SIG-M5 treated with dmso at 0.1 percent for 504 hours (cell line): Measurements from ENCODE around the gene MLH3.

ENCODE experiments used
- DNase-seq: peaks from one replicate; lab custom pipeline; 2025; ENCODE audit not compliant: unreplicated experiment; lab: John Stamatoyannopoulos, UW

MLH3 gene

DNA sequence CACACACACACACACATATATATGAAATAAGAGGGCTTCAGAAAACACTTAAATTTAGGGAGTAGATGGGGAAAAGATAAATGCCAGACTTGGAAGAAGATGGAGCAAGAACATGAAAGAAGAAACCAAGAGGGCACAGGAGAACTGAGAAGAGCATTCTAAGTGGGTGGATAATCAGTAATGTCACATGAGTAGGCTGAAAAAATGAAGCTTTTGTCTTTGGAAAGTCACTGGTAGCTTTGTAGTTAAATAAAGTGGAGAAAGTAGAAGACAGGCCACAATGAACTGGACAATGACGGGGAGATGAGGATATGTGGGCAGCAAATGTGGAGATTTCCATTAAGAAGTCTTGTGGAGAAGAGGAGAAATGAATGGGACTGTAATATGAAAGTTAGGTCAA is 15.9 kb upstream of the MLH3 start:
- no peak for DNase-seq

DNA sequence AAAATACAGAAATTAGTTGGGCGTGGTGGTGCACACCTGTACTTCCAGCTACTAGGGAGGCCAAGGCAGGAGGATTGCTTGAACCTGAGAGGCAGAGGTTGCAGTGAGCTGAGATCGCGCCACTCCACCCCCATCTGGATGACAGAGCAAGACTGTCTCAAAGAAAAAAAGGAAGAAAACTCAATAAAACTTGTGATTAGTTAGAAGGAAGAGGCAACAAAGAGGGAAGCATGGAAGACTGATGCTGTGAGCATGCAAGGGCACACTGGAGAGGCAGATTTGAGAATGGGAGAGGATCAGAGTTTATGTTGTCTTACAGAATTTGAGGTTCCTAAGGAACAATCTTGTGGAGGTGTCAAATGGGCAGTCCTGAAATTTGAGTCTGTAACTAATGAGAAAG is 15.4 kb upstream of the MLH3 start:
- DNase-seq: no peak

DNA sequence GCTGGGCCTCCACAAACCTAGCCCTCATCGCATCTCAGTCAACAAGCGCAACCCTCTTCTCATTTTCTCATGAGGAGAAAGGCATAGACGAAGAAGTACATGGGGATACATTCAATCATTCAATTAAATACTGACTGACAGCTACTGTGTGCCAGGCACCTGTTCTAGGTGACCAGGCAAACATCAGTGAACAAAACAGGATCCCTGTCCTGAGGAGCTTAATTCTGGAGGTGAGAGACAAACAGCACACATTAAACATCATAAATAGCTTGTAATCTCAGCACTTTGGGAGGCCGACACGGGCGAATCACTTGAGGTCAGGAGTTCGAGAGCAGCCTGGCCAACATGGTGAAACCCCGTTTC is 12.9 kb upstream of the MLH3 start:
- no peak for DNase-seq

DNA sequence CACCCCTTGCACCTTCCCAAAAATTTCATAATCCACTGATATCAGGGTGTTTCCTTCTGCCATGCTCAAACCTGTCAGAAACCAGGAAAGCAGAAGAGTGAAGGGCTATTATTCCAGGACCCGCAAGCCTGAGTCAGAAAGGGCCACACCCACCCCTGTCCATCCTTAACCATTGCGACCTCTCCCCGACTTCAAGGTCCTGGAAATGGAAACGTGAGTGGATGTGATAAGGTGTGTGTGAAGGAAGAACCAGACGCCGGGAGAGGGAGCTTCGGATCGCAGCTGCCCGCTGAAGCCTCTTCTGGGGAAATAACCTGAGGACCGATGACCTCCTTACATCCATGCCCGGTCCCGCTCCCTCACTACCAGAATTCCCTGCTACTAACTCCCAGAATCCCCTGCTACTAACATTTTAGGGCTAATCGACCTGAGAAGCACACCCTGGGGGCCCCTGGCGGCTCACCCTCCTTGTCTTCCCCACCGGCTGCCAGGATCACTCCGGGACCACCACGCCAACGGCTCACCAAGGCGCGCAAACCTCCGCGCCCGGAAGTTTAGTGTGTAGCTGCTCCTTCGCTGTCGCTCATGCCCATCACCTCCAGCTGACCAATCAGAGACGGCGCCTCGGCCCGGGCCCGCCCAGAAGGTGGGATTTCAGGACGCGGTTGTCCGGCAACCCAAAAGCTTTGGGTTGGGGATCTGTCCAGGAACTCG is 12.4 kb upstream of the MLH3 start, which contains the start of gene ACYP1:
Gene ACYP1, minus strand, starts transcription at position 534 of the 714 bp plus-strand sequence. Its CDS starts 471 bp downstream, at position 63.
- peak; percentile 83 for DNase-seq

DNA sequence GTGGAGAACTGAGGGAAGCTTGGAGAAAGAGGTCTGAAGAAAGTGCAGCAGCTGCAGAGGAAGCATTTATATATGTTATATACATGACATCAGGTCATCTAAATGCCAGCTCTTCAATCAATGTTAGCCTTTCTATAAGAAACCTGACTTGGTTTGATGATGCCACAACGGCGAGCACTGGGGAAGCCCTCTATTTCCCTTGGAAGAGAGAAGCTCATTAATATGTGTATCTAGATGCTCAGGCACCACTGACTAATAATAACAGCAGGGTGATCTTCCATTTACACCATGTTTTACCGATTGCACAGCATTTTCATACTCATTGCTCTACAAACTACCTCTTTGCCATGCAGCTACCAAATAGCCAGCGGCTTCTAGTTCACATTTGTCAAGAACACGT is 11.7 kb upstream of the MLH3 start:
- no peak for DNase-seq

DNA sequence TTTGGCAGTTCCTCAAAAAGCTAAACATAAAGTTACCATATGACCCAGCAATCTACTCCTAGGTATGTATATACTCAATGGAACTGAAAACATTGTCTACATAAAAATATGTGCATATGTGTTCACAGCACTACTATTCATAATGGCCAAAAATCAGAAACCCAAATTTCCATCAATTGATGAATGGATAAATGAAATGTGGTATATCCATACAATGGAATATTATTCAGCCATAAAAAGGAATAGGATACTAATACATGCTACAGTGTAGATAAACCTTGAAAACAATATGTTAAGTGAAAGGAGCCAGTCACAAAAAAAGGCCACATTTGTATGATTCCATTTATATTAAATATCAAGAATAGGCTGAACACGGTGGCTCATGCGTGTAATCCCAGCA is 9.2 kb upstream of the MLH3 start:
- DNase-seq: no peak

DNA sequence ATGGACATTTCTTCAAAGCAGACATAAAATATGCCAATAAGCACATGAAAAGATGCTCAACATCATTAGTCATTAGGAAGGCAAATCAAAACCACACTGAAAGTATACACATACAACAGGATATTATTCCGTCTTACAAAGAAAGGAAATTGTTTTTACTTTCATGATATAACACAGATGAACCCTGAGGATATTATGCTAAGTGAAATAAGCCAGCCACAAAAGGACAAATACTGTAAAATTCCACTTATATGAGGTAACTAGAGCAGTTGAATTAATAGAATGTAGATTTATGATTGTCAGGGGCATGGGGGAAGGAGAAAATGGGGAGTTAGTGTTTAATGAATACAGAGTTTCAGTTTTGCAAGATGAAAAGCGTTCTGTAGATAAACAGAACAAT is 8.4 kb upstream of the MLH3 start:
- no peak for DNase-seq

DNA sequence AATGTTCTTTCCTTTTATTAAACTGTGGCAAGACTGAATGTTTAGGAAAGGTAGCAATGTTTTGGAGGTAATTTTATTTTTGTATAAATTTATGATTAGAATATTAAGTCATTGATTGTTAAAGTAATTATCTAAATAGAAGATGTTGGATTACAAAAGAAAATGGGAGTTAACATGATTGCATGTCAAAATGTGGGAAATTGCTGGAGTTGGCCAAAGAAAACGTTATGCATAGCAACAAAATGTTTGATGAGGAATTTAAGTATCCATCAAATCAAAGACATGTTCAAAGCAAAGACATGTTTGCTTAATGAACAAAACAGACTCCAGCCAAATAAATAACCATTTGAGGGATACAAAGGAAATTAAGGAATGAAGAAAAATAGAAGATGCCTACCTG is 3.2 kb upstream of the MLH3 start:
- DNase-seq: no peak

DNA sequence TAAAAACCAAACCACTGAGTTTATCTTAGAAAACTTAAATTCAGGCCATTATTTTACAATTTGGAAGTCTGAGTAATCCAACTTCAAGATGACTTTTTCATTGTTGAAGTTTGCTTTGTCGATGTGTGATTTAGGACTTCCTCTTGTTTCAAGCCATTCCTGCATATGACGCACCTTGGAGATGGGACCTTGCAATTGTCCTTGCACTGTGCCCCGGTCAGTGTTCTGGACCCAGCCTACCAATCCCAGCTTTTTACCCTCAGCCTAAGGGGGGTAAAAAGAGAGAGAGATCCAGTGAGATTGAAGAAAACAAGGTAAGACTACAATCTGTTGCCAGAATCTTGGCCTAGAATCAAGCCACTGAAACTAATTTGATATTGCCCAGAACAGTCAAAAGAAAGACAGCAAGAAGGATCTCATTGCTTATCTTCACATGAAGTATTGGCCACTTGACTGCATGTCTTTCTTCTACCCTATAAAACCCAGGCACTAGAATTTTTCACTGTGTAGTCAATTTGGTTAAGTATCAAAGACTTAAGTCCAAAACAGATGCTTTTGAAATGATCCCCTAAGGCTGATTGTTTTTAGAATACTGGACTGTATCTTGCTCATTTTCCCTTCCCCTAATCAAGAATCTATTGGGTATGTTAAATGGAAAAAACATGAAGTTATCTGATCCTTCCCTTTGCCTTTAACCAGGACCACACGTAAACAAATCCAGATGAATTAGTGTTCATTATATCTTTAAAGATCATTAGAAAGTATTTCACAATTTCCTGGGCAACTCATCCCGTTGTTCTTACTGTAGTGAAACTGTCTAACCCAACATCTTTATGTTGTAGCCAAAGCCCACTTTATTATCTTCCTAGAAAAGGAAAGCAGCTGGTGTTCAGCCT is 2.4 kb upstream of the MLH3 start:
- DNase-seq: no peak

DNA sequence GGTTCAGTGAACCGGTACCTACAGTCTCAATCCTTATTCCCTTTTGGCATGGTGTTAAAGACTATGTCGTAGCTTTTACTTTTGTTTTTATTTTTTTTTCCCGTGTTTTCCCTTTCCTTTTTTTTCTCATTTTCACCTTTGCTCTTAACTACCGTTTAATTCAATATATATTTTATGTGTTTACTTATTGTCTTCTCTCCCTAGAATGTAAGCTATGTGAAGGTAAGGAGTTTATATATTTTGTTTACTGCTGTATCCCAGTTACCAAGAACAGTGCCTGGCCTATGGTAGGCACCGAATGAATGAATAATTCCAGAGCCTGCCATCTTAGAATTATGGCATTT is 261 bp upstream of the MLH3 start:
- DNase-seq: no peak

DNA sequence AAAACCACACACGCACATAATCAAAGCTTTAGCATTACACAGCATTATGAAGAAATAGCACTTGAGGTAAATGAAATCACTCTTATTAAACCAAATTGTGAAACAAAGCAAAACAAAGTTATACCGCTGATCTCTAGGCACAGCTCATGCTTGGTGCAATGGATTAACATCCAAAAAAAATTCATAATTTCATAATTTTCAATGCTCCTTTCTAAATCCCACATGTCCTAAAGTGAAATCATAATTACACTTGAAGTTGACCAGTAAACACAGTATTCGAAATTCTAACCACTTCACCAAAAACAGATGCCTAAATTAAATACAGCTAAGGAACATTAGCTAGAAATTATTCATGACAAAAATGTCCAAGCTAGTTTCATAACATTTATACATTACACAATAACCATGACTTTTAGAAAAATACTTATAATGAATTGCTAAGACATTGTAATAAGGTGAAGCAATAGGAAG is 1.5 kb downstream of the MLH3 start:
- peak; percentile 18 for DNase-seq

DNA sequence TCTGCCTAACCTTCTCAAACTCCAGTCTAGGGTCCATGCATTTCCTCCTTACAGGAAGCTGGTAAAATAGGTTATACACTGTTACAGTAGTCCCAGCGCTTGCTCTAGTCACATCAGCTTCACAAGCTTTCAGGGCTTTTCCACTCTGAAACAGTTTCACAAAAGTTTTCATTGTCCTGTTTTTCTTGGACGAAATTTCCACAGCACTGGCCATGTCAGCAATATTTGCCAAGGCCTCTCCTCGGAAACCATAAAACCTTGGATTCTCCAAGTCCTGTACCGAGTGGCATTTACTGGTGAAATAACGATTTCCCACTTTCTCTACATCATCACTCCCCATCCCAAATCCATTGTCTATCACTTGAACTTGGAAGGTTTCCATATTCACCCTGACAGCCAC is 2.1 kb downstream of the MLH3 start:
- no peak for DNase-seq

DNA sequence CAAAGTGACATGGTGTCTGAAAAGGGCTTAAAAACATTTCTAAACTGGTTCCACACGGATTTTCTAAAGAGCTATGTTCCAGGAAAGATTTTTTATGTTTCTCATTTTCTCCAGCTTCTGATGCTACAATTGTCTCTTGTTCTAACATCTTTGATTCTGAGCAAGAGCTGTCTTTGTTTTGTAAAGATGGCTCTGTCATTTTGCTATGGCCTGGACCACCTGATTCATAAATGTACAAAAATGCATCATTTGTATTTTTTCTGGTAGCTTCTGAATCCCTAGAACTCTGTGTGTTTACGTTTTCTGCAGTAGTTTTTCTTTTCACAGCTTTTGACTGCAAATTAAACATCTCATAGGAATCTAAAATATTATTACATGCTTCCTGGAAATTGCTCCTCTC is 3.2 kb downstream of the MLH3 start:
- DNase-seq: no peak

DNA sequence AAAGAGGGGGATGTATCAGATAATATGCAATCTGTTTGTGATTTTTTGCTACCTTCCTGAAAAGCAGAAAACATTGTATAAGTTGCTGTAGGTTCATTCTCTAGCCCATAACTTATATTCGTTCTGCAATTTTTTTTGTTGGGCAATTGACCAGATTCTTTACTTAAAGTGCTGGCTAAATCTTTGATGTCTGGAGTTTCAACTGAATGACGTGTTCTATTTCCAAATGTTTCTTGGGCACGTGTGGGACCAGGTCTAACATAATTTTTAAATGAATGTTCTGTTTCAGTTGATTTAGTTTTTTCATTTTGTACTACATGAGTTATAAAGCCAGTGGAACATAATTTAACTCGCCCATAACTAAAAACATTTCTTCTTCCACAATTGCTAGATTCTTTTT is 3.8 kb downstream of the MLH3 start:
- no peak for DNase-seq

DNA sequence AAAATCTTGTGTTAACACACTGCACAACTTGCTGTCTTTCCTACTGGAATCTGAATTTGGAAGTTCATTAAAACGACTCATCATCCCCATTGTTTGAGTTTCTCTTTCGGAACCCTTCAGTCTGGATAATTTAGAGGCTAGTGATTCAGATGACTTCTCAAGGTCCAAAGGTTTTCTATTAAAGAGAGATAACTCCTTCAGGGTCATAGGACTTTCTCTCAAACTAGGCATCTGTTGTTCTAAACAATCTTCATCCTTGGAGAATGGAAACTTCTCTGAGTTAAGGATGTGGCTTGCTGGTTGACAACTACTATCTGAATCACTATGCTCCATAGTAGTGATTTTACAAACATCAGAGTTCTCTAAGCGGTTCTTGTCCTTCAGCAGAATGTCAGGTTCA is 4.4 kb downstream of the MLH3 start:
- no peak for DNase-seq

DNA sequence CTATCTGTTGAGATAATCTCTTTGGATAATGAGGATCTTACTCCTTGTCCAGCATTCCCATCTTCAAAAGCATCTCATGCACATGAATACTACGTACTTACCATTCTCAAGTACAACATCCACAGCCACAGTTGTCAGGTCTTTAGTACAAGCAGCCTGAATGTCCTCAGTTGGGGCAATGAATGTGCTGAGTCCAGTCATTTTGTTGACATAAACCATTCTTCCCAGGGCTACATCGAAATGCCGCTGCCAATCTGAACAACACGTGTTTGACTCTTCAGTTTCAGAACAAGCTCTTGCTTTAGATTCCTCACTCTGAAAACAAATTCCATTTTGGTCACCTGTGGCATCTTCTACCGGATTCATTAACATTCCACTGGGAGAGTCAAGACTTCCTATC is 5.0 kb downstream of the MLH3 start:
- DNase-seq: no peak

DNA sequence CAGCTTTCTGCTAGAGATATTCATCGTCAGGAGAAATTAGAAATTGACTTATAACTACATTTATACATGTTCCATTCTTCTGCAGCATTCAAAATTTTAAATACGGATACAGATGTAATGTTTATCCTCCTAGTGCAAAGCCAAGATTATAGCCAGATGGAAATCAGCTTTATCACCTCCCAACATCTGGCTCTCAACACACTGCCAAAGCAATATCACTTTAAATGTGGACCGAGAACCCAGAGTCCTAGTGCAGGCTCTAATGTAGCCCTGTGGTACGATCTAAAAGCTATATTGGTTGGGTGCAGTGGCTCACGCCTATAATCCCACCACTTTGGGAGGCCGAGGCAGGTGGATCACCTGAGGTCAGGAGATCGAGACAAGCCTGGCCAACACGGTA is 6.5 kb downstream of the MLH3 start:
- DNase-seq: no peak

DNA sequence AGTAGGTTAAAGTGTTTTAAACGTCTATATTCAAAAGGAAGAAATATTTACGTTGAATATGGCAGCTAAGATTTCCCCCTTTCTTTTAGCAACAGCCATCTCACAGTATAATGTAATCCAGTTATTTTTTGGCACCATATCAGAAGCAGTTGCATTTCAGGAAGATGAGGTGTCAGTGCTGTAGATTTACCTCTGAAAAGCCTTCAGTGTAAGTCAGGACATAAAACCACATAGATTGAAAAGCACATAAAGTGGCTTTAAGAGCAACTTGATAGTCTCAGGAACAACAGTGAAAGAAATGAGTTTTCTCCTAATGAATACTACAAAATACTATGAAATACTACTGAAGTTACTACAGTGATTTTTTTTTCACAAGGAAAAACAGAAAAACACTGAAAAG is 6.9 kb downstream of the MLH3 start:
- no peak for DNase-seq

DNA sequence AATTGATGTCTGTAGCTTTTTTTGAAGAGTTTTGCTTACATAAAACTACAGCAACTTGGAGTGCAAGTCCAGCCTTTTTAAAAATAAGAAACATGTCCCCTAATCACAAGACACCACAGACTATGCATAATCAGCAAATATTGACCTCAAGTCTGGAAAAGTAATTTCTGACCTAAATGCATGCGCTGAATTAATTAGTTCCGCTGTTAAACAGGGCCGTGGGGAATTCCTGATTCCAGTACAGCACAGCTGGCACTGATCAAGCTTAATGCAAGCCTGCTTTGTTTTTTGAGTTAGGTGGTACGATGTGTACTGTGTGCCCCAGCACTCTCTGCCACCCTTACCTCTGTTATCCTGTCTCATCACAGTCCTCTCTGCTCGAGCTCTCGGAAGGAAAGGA is 9.2 kb downstream of the MLH3 start:
- DNase-seq: no peak

DNA sequence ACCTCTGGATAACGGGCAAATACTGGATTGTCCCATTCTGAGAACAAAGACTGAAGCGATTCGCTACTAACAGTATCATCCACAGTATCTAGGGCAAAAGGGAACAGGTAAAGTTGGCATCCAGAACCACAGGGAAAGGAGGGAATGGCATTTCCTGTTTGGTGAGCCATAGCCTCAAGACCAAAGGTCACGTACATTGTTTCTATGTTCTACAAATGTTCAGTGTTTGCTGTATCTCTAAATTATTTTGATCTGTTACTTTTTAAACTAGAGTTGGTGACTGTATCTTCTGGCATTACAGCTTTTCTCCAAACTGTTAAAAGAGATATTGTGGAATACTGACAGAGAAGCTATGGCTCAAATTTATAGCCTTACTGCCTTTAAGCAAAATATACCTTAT is 9.7 kb downstream of the MLH3 start:
- no peak for DNase-seq

DNA sequence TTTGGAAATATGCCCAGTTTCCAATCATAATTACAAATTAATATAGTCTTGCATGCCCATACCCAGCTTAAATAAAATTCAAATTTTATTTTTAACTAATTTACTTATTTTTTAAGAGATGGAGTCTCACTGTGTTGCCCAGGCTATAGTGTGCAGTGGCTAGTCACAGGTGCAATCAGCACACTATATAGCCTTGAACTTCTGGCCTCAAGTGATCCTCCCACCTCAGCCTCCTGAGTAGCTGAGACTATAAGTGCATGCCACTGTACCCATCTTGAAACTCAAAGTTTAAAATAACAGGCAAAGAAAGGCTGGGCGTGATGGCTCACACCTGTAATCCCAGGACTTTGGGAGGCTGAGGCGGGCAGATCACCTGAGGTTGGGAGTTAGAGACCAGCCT is 10.3 kb downstream of the MLH3 start:
- DNase-seq: no peak

DNA sequence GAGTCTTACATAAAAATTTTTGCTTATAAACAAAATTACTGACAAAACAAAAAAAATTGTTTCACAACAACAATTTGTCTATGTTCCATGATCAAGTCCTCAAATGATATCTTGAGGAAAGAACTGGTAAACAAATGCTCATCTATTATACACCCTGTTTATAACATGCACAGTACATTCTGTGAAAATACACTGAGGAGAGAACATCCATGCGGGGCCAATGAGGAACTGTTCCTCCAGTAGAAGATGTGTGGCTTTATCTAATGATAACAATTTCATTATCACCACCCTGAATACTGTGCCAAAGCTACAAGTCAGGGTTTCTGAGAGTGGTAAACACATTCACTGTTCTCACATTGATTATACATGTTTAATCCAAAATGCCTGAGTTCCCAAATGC is 10.8 kb downstream of the MLH3 start:
- DNase-seq: no peak

DNA sequence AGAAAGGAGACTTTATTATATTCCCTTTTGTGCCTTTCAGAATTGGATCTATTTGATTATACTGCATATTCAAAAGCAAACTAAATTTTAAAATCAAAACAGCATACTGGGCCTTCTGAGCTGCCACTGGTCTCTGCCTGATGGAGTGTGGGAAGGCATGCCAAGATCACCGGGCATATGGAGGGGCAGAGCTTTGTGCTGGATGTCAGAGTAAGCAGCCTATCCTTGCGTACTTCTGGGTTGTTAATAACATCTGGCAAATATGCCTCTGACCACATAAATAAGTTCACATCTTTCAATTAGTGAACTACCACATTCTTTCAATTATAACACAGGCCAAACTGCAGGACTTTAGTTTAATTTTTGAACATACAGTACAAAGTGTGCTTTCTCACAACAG is 18.3 kb downstream of the MLH3 start:
- DNase-seq: no peak
